ENCODE measurements around the gene ZNF414. TPM values are rescaled to one million over a fixed set of nuclear protein-coding genes. Genes with fewer than 3 reads are reported as not detected.

Gene ZNF414
- total and polyA plus RNA-seq, 10 of the 15 experiments (the other 5 are each of a cell fraction or from before 2014, with no cell fraction given), result 0.16 to 23.7 (median 5.3) TPM; not detected in 1

DNA sequence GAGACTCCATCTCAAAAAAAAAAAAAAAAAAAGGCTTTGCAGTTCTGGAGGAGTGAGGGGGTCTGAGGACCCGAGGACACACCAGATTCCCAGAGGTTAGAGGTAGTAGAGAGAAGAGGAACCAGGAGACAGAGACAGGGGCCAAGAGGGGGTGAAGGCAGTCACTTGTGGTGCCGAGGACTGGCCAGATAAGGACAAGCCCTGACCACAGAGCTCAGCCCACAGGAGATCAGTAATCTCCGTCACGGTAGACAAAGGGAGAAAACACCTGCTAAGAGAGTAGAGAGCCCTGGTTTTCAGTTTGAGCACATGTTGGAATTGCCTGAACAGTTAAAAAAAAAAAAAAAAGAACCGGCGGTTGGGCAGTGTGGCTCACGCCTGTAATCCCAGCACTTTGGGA lies 9.8 kb downstream of the ZNF414 start (continued):
- TF ChIP-seq RBBP5 (conservative IDR thresholded peaks at IDR 0.05), result no peak

DNA sequence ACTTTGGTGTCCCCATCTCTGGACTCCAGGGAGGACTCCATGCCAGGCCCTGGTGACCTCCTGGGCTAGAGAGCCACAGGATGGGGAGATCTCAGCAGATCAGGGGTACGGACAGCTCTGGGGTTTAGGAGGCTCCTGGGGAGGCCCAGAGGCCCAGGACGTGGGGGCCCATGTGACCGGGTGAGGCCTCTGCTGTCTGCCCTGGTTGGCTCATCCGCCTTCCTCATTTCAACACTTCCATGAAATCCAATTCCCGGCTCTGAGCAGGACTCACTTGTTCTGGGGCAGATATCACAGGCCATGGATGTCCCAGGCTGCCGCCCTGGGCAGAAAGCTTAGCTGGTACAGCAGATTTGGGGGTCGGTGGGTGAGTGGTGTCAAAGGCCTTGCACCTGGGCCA lies 10.5 kb downstream of the ZNF414 start:
- no TSS peak for BruUV-seq (replicated peaks)
- Histone ChIP-seq H2AFZ (ENCODE audit: control insufficient read depth, low read depth, low read length) (no peak overlapping the region), H3K4me2 (ENCODE audit: control insufficient read depth, insufficient read depth) (no peak overlapping the region), H3K4me3 (no peak overlapping the region), H3K79me2 (ENCODE audit: control insufficient read depth, insufficient read depth, low read length) (no peaks in the 10 kb centered on the region), H3K36me3 (ENCODE audit: control insufficient read depth in 2 of 2, insufficient read depth in 2 of 2, low read length in 1 of 2) (no peaks in the 10 kb centered on the region), H3K4me1 (ENCODE audit: control insufficient read depth, insufficient read depth, low read length) (peaks cover 4% of the 10 kb centered on the region; the same call in 1 of the 2 replicates), H3K27ac (ENCODE audit: control insufficient read depth, insufficient read depth) (no peak overlapping the region), H4K20me1 (ENCODE audit: control insufficient read depth, insufficient read depth) (no peaks in the 10 kb centered on the region), H3K27me3 (replicated peaks in 1 of 2; ENCODE audit: control insufficient read depth in 2 of 2, insufficient read depth in 2 of 2, low read length in 1 of 2) (no peaks in the 10 kb centered on the region; a peak in 1 of 4 replicates), H3K9ac (ENCODE audit: control insufficient read depth, insufficient read depth, low read length) (no peak overlapping the region), H3K9me3 (replicated peaks; ENCODE audit: control insufficient read depth, insufficient read depth, low read length) (no peaks in the 10 kb centered on the region)
- ATAC-seq, result no peak
- DNase-seq (ENCODE audit: low read depth, low spot score), result no peak
- ChIA-PET CTCF (interaction anchor here (0.7 to 3.6 kb wide), 3 partner anchors 56 to 149 kb away, joined by 4 to 17 read pairs (median 4); no protein-coding TSS in a partner anchor), SMC1A (ENCODE audit: uncharacterized antibody, unreplicated experiment) (interaction anchor here (1.1 kb wide), 1 partner anchor 75 kb away, joined by 3 read pairs; no protein-coding TSS in a partner anchor), RAD21 (ENCODE audit: unreplicated experiment) (interaction anchor here (1.0 kb wide), 1 partner anchor 55 kb away, joined by 5 read pairs; no protein-coding TSS in a partner anchor), POLR2A (no interaction called here)
- in situ Hi-C loops (cut with MboI) (no loop called here), intact Hi-C loops (cut with micrococcal nuclease; ENCODE audit: unreplicated experiment) (no loop called here)
- whole genome bisulfite sequencing (ENCODE audit: insufficient coverage, insufficient replicate concordance, low lambda C conversion rate, missing lambda C conversion rate), result 83% methylated on average over 7 of the region's 7 CpGs
- no peak for FAIRE-seq
- TF ChIP-seq SMC3 (IDR thresholded peaks at IDR 0.05; ENCODE audit: borderline replicate concordance, low read length) (no peak), STAT3 (IDR thresholded peaks at IDR 0.05; ENCODE audit: low read depth, low read length) (no peak), RAD21 (IDR thresholded peaks at IDR 0.05; ENCODE audit: insufficient read depth, low read depth, low read length) (no peak), DPF2 (IDR thresholded peaks at IDR 0.05) (no peak), ZZZ3 (IDR thresholded peaks at IDR 0.05; ENCODE audit: control insufficient read depth, insufficient read length, low read depth) (no peak), HDGF (IDR thresholded peaks at IDR 0.05) (no peak), POU2F2 (IDR thresholded peaks at IDR 0.05; ENCODE audit: borderline replicate concordance, low read depth, low read length) (no peak), GABPA (IDR thresholded peaks at IDR 0.05; ENCODE audit: low read depth) (no peak), ZNF622 (IDR thresholded peaks at IDR 0.05) (no peak), PAX8 (IDR thresholded peaks at IDR 0.05) (no peak), MTA2 (IDR thresholded peaks at IDR 0.05; ENCODE audit: low read depth) (no peak), KLF5 (IDR thresholded peaks at IDR 0.05; ENCODE audit: partially characterized antibody) (no peak), PML (IDR thresholded peaks at IDR 0.05; ENCODE audit: low read length) (no peak), NR2C2 (IDR thresholded peaks at IDR 0.05; ENCODE audit: borderline replicate concordance, control insufficient read depth, insufficient read length, low read depth) (no peak), SUPT20H (IDR thresholded peaks at IDR 0.05; ENCODE audit: borderline replicate concordance, control insufficient read depth, low read depth, low read length) (no peak), IRF4 (IDR thresholded peaks at IDR 0.05; ENCODE audit: low read depth, low read length) (no peak), BRCA1 (IDR thresholded peaks at IDR 0.05; ENCODE audit: low read depth, low read length) (no peak), EGR1 (IDR thresholded peaks at IDR 0.05; ENCODE audit: borderline replicate concordance in 1 of 2, low read depth in 2 of 2, low read length in 2 of 2) (no peak)
- TF ChIP-seq, protein P1, sequence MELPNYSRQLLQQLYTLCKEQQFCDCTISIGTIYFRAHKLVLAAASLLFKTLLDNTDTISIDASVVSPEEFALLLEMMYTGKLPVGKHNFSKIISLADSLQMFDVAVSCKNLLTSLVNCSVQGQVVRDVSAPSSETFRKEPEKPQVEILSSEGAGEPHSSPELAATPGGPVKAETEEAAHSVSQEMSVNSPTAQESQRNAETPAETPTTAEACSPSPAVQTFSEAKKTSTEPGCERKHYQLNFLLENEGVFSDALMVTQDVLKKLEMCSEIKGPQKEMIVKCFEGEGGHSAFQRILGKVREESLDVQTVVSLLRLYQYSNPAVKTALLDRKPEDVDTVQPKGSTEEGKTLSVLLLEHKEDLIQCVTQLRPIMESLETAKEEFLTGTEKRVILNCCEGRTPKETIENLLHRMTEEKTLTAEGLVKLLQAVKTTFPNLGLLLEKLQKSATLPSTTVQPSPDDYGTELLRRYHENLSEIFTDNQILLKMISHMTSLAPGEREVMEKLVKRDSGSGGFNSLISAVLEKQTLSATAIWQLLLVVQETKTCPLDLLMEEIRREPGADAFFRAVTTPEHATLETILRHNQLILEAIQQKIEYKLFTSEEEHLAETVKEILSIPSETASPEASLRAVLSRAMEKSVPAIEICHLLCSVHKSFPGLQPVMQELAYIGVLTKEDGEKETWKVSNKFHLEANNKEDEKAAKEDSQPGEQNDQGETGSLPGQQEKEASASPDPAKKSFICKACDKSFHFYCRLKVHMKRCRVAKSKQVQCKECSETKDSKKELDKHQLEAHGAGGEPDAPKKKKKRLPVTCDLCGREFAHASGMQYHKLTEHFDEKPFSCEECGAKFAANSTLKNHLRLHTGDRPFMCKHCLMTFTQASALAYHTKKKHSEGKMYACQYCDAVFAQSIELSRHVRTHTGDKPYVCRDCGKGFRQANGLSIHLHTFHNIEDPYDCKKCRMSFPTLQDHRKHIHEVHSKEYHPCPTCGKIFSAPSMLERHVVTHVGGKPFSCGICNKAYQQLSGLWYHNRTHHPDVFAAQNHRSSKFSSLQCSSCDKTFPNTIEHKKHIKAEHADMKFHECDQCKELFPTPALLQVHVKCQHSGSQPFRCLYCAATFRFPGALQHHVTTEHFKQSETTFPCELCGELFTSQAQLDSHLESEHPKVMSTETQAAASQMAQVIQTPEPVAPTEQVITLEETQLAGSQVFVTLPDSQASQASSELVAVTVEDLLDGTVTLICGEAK (IDR thresholded peaks at IDR 0.05; ENCODE audit: borderline replicate concordance), result no peak

Measured in GM12878 (cell line).